HepG2 (cell line): ENCODE results near the gene PLEKHH1. TPM values are rescaled to one million over a fixed set of nuclear protein-coding genes. Genes with fewer than 3 reads are reported as not detected.

ENCODE experiments used
- ATAC-seq: fragments of 200-7000 bp; cut with Tn5 transposase; 3 replicates; pipeline ENCODE4 v1.9.1; 2020; ENCODE audit warnings: mild to moderate bottlenecking, moderate library complexity
- BruUV-seq: library from RNA; stranded (reverse); fragments of 400-500 nt; replicated peaks from 2 replicates; lab custom pipeline; 2021; lab: Mats Ljungman, UMichigan
- CTCF ChIA-PET: fragments of 300-600 bp; formaldehyde crosslinking; extraction: SDS; loops from one replicate; lab custom pipeline; 2021; ENCODE audit warnings: low total read pairs, inconsistent platforms, low intra/inter-chr PET ratio; lab: Yijun Ruan, JAX
- POLR2A ChIA-PET: fragments of 350-600 bp; sonication (Branson Sonifier 250); formaldehyde crosslinking; loops from one replicate; lab custom pipeline; 2020; ENCODE audit warnings: antibody characterized with exemption, inconsistent platforms; lab: Yijun Ruan, JAX
- DNase-seq: peaks from one replicate; pipeline ENCODE4 v3.0.0-alpha.2; 2015; ENCODE audit warnings: low spot score
- FAIRE-seq: peaks from 3 replicates; lab custom pipeline; 2011; peaks lifted over from hg19 to GRCh38; lab: Jason Lieb, UNC
- H2AFZ ChIP-seq: one replicate; pipeline ENCODE4 v1.6.1; 2011; ENCODE audit warnings: low read length, inconsistent platforms
- H3K27ac ChIP-seq: fragments of 300-600 bp; 3 replicates; pipeline ENCODE4 v1.8.0; 2011; ENCODE audit warnings: mixed run types, mild to moderate bottlenecking, mixed read lengths, low read length, inconsistent platforms; ENCODE audit not compliant: insufficient read depth; ENCODE audit errors: extremely low read length
- H3K27me3 ChIP-seq, 2 experiments: fragments of 200-600 bp in 1 of 2; 2 replicates in 1 of 2; 3 replicates in 1 of 2; pipeline versions ENCODE4 v1.6.0 to v1.8.0; 2011; ENCODE audit warnings: low read length in 2 of 2, mild to moderate bottlenecking in 2 of 2, moderate library complexity in 2 of 2, inconsistent platforms in 1 of 2; ENCODE audit not compliant: insufficient read depth in 2 of 2, control insufficient read depth in 1 of 2
- H3K36me3 ChIP-seq, 2 experiments: fragments of 200-600 bp in 1 of 2; replicated peaks in 1 of 2; 2 replicates in 1 of 2; 3 replicates in 1 of 2; pipeline versions ENCODE4 v1.5.1 to v1.8.0; 2011; ENCODE audit warnings: low read length in 2 of 2, inconsistent platforms in 1 of 2; ENCODE audit not compliant: insufficient read depth in 2 of 2, control insufficient read depth in 1 of 2
- H3K4me1 ChIP-seq: 2 replicates; pipeline ENCODE4 v1.5.1; 2012; ENCODE audit warnings: low read length, inconsistent platforms; ENCODE audit not compliant: insufficient read depth
- H3K4me2 ChIP-seq: 2 replicates; pipeline ENCODE4 v1.6.0; 2011; ENCODE audit warnings: low read depth, low read length, inconsistent platforms
- H3K4me3 ChIP-seq, 3 experiments: fragments of 200-600 bp in 1 of 3; sonication (generic), shearing (Covaris generic) in 1 of 3; replicated peaks in 1 of 3; 2 replicates each; pipeline ENCODE4 v1.5.1; 2011 to 2016; ENCODE audit warnings: low read length in 3 of 3, inconsistent platforms in 2 of 3, low read depth in 2 of 3, mild to moderate bottlenecking in 2 of 3, control low read depth in 1 of 3, mixed read lengths in 1 of 3; ENCODE audit not compliant: insufficient read depth in 1 of 3
- H3K79me2 ChIP-seq: one replicate; pipeline ENCODE4 v1.6.1; 2011; ENCODE audit warnings: low read length, inconsistent platforms; ENCODE audit not compliant: insufficient read depth
- H3K9ac ChIP-seq: 2 replicates; pipeline ENCODE4 v1.6.0; 2011; ENCODE audit warnings: mild to moderate bottlenecking, low read depth, low read length, inconsistent platforms; ENCODE audit not compliant: insufficient read depth
- H3K9me3 ChIP-seq: 2 replicates; pipeline ENCODE4 v1.5.1; 2012; ENCODE audit warnings: mild to moderate bottlenecking, low read length
- H4K20me1 ChIP-seq: 2 replicates; pipeline ENCODE4 v1.6.0; 2011; ENCODE audit warnings: inconsistent platforms, mild to moderate bottlenecking, low read length, moderate library complexity; ENCODE audit not compliant: insufficient read depth
- STAT5B ChIP-seq: sonication (generic); formaldehyde crosslinking; IDR thresholded peaks from 2 replicates; pipeline ENCODE4 v1.4.0; 2020; ENCODE audit warnings: missing genetic modification reagents
- WGBS: methylation state at CpG from one replicate; pipeline ENCODE4 v1.1.6; 2017; ENCODE audit warnings: low lambda C conversion rate; 5-methylcytosine and 5-hydroxymethylcytosine counted together
- in situ Hi-C: cut with HindIII; loops from 2 replicates; pipeline ENCODE4 v1.10.0; 2017; ENCODE audit warnings: low pct_unique_long_range_greater_than_20kb; ENCODE audit not compliant: extremely low pct_ligation_motif_present
- intact Hi-C: fragments of 100-400 bp; cut with micrococcal nuclease; formaldehyde crosslinking; loops from one replicate; pipeline ENCODE4 v1.10.0; 2022; ENCODE audit not compliant: unreplicated experiment
- polyA plus RNA-seq, 8 experiments: library from polyadenylated mRNA; depleted of rRNA in 3 of 8; stranded (reverse) in 7 of 8; unstranded in 1 of 8; fragments of >200 nt; fragmentation: Illumina TruSeq in 4 of 8; extraction: Trizol in 4 of 8; gene quantifications; 2 replicates each; pipeline versions ENCODE4 v1.2.1 to v1.2.3, GENCODE V29; 2011 to 2016; ENCODE audit warnings: low read depth in 4 of 8, missing spikeins in 1 of 8, mixed read lengths in 1 of 8; ENCODE audit not compliant: insufficient read depth in 1 of 8
- total RNA-seq, 5 experiments: library from RNA; depleted of rRNA; stranded (reverse); fragments of >200 nt; fragmentation: Illumina TruSeq; extraction: Trizol; gene quantifications; 2 replicates each; pipeline ENCODE4 v1.2.3, GENCODE V29; 2016; ENCODE audit warnings: low read depth in 1 of 5
- TF ChIP-seq, protein P1 (sequence below): sonication (generic); formaldehyde crosslinking; IDR thresholded peaks from 2 replicates; pipeline ENCODE4 v1.4.0; 2020; ENCODE audit warnings: missing genetic modification reagents, borderline replicate concordance
- TF ChIP-seq, protein P2 (sequence below): sonication (generic); formaldehyde crosslinking; IDR thresholded peaks from 2 replicates; pipeline ENCODE4 v1.4.0; 2020; ENCODE audit warnings: low read depth, mild to moderate bottlenecking, missing genetic modification reagents

Gene PLEKHH1
- total and polyA plus RNA-seq, 2 of the 13 experiments (the other 11 are each of a cell fraction or from before 2014, with no cell fraction given): 8.6 to 15.8 TPM

GRCh38 chr14:67491741-67492507 lies 41.2 kb upstream of the PLEKHH1 start:
- ATAC-seq: no peak
- Histone ChIP-seq H3K4me3 (no peak overlapping the region), H3K36me3 (no peaks in the 10 kb centered on the region), H3K27ac (no peak overlapping the region), H3K9me3 (peaks cover 11% of the 10 kb centered on the region), H3K4me2 (no peak overlapping the region), H3K27me3 (peaks cover under 1 to 12% of the 10 kb centered on the region in 2 experiments; a peak in 3 of 5 replicates)
- intact Hi-C loops: no loop called here
- 7% methylated on average over 5 of the region's 9 CpGs for WGBS
- no peak for TF ChIP-seq STAT5B (CRISPR knock-in tag)
- TF ChIP-seq, protein P1, sequence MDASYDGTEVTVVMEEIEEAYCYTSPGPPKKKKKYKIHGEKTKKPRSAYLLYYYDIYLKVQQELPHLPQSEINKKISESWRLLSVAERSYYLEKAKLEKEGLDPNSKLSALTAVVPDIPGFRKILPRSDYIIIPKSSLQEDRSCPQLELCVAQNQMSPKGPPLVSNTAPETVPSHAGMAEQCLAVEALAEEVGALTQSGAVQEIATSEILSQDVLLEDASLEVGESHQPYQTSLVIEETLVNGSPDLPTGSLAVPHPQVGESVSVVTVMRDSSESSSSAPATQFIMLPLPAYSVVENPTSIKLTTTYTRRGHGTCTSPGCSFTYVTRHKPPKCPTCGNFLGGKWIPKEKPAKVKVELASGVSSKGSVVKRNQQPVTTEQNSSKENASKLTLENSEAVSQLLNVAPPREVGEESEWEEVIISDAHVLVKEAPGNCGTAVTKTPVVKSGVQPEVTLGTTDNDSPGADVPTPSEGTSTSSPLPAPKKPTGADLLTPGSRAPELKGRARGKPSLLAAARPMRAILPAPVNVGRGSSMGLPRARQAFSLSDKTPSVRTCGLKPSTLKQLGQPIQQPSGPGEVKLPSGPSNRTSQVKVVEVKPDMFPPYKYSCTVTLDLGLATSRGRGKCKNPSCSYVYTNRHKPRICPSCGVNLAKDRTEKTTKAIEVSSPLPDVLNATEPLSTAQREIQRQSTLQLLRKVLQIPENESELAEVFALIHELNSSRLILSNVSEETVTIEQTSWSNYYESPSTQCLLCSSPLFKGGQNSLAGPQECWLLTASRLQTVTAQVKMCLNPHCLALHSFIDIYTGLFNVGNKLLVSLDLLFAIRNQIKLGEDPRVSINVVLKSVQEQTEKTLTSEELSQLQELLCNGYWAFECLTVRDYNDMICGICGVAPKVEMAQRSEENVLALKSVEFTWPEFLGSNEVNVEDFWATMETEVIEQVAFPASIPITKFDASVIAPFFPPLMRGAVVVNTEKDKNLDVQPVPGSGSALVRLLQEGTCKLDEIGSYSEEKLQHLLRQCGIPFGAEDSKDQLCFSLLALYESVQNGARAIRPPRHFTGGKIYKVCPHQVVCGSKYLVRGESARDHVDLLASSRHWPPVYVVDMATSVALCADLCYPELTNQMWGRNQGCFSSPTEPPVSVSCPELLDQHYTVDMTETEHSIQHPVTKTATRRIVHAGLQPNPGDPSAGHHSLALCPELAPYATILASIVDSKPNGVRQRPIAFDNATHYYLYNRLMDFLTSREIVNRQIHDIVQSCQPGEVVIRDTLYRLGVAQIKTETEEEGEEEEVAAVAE: no peak
- TF ChIP-seq, protein P2, sequence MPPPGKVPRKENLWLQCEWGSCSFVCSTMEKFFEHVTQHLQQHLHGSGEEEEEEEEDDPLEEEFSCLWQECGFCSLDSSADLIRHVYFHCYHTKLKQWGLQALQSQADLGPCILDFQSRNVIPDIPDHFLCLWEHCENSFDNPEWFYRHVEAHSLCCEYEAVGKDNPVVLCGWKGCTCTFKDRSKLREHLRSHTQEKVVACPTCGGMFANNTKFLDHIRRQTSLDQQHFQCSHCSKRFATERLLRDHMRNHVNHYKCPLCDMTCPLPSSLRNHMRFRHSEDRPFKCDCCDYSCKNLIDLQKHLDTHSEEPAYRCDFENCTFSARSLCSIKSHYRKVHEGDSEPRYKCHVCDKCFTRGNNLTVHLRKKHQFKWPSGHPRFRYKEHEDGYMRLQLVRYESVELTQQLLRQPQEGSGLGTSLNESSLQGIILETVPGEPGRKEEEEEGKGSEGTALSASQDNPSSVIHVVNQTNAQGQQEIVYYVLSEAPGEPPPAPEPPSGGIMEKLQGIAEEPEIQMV (CRISPR knock-in tag): no peak
- TF ChIP-seq, all 625 proteins: peak for 0
- H3K4me1 ChIP-seq: peaks cover 8% of the 10 kb centered on the region
- no TSS peak for BruUV-seq
- H2AFZ ChIP-seq: no peak overlapping the region
- ChIA-PET CTCF (no interaction called here), POLR2A (no interaction called here)
- FAIRE-seq (no peak), DNase-seq (no peak)
- no peak overlapping the region for H3K9ac ChIP-seq
- H3K79me2 ChIP-seq: no peaks in the 10 kb centered on the region
- in situ Hi-C loops: no loop called here
- no peaks in the 10 kb centered on the region for H4K20me1 ChIP-seq
